Lower lobe of right lung (tissue), 2 donors: Measurements from ENCODE around the gene PRKG2. TPM values are rescaled to one million over a fixed set of nuclear protein-coding genes. Genes with fewer than 3 reads are reported as not detected.

Experiments
- ATAC-seq, 2 donors: fragments of 200-7000 bp; cut with Tn5 transposase; one replicate each; pipeline ENCODE4 v1.9.1; 2020 to 2022; ENCODE audit warnings: mild to moderate bottlenecking in 2 of 2, moderate library complexity in 2 of 2
- DNase-seq: peaks from one replicate; pipeline ENCODE4 v3.0.0-alpha.2; 2020
- H3K27ac ChIP-seq: fragments of 200-600 bp; one replicate; pipeline ENCODE4 v1.8.0; 2022
- H3K27me3 ChIP-seq: fragments of 200-600 bp; one replicate; pipeline ENCODE4 v1.8.0; 2022; ENCODE audit warnings: low read depth
- H3K36me3 ChIP-seq: fragments of 200-600 bp; one replicate; pipeline ENCODE4 v1.8.0; 2022; ENCODE audit warnings: mild to moderate bottlenecking
- H3K4me1 ChIP-seq: fragments of 200-600 bp; one replicate; pipeline ENCODE4 v1.8.0; 2022
- H3K4me3 ChIP-seq: fragments of 200-600 bp; one replicate; pipeline ENCODE4 v1.8.0; 2022; ENCODE audit warnings: mild to moderate bottlenecking
- H3K9me3 ChIP-seq: fragments of 200-600 bp; one replicate; pipeline ENCODE4 v1.8.0; 2022
- intact Hi-C: fragments of 100-400 bp; cut with DNase I; formaldehyde crosslinking; loops from one replicate; pipeline ENCODE4 v1.11.0; 2022
- total RNA-seq: library from RNA; stranded (reverse); fragmentation: NEBNext Ultra II Directional; extraction: Animal tissue kit (Norgen Biotek cat#: 25700); gene quantifications from one replicate; pipeline ENCODE4 v1.2.1, GENCODE V29; 2021
- TF ChIP-seq, protein P1 (sequence below): fragments of 200-600 bp; IDR thresholded peaks from one replicate; pipeline ENCODE4 v1.8.0; 2022; ENCODE audit warnings: antibody characterized with exemption, mild to moderate bottlenecking
- donor health status: DM: no; HTN: yes; CAD: no; lungs with severe emphysema.

The PRKG2 gene
- total RNA-seq, 1 donor from 2014 or later: 6.4 TPM

DNA sequence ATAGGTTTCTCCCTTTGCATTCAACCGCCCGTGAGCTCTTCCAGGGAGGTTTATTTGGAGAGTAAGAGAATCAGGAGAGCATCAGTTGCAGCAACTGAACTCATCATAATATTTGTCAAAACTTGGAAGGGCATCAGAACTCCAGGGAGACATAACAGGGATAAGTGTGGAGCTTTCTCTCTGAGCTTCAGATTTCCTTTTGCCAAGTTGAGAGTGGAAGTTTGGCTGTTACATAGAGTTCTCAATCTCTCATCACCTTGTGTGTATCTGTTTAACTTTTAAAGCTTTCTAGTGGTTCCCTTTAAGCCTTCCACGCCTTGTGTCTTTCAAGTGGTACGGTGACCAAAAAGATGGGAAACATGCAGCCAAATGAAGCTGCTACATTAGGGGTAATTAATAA, 165.7 kb downstream of the PRKG2 start:
- intact Hi-C loops: no loop called here
- TF ChIP-seq, protein P1, sequence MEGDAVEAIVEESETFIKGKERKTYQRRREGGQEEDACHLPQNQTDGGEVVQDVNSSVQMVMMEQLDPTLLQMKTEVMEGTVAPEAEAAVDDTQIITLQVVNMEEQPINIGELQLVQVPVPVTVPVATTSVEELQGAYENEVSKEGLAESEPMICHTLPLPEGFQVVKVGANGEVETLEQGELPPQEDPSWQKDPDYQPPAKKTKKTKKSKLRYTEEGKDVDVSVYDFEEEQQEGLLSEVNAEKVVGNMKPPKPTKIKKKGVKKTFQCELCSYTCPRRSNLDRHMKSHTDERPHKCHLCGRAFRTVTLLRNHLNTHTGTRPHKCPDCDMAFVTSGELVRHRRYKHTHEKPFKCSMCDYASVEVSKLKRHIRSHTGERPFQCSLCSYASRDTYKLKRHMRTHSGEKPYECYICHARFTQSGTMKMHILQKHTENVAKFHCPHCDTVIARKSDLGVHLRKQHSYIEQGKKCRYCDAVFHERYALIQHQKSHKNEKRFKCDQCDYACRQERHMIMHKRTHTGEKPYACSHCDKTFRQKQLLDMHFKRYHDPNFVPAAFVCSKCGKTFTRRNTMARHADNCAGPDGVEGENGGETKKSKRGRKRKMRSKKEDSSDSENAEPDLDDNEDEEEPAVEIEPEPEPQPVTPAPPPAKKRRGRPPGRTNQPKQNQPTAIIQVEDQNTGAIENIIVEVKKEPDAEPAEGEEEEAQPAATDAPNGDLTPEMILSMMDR: no peak
- Histone ChIP-seq H3K9me3 (no peaks in the 10 kb centered on the region), H3K4me3 (no peak overlapping the region), H3K27ac (no peak overlapping the region), H3K27me3 (no peaks in the 10 kb centered on the region), H3K4me1 (no peaks in the 10 kb centered on the region), H3K36me3 (no peaks in the 10 kb centered on the region)
- no peak for ATAC-seq
- no peak for DNase-seq

- Histone ChIP-seq H3K27ac (no peak overlapping the region), H3K4me1 (no peaks in the 10 kb centered on the region), H3K27me3 (no peaks in the 10 kb centered on the region), H3K36me3 (no peaks in the 10 kb centered on the region), H3K9me3 (no peaks in the 10 kb centered on the region), H3K4me3 (no peak overlapping the region)
- no peak for ATAC-seq
- no peak for DNase-seq
- TF ChIP-seq, protein P1: no peak
- intact Hi-C loops: no loop called here
Observed at GRCh38 chr4:81042578-81043365, 172.2 kb downstream of the PRKG2 start.

GRCh38 chr4:81040012-81040659, 174.9 kb downstream of the PRKG2 start:
- DNase-seq: no peak
- Histone ChIP-seq H3K27ac (no peak overlapping the region), H3K27me3 (no peaks in the 10 kb centered on the region), H3K9me3 (no peaks in the 10 kb centered on the region), H3K4me3 (no peak overlapping the region), H3K4me1 (no peaks in the 10 kb centered on the region), H3K36me3 (no peaks in the 10 kb centered on the region)
- intact Hi-C loops: no loop called here
- TF ChIP-seq, protein P1: peak; percentile 56
- ATAC-seq: peak; percentile 65 to 76

DNA sequence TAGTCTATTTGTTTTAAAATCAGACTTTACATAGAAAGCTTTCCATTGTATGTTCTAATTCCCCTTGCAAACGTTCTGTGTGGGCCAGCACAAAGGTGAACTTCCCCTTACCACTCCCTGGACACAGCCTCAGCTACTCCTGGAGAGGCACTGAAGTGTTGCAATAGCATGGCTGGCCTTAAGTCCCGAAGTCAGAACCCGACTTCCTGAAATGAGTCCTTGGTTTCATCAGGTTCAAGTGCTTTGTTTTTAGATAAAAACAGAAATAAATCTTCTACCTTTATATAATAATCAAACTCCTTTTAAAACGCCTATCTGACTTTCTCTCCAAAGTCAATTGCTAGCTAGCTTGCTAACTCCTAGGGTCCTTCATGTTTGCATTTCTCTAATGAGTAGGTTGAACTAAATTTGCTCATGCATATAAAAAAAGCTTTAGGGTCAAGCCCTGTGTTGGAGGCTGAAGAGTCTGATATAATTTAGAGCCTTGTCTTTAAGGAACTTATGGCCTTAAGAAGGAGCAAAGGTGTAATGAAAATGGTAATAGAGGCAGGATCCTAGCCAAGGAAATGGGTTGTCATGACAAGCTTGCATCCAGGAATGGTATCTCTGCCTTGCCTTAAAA, 175.6 kb downstream of the PRKG2 start:
- ATAC-seq (peak; percentile 87 to 94), DNase-seq (peak; percentile 52)
- H3K27ac ChIP-seq: no peak overlapping the region
- TF ChIP-seq, protein P1: no peak
- intact Hi-C loops: no loop called here
- no peaks in the 10 kb centered on the region for H3K9me3 ChIP-seq
- H3K4me1 ChIP-seq: no peaks in the 10 kb centered on the region
- H3K36me3 ChIP-seq: no peaks in the 10 kb centered on the region
- no peaks in the 10 kb centered on the region for H3K27me3 ChIP-seq
- H3K4me3 ChIP-seq: no peak overlapping the region

DNA sequence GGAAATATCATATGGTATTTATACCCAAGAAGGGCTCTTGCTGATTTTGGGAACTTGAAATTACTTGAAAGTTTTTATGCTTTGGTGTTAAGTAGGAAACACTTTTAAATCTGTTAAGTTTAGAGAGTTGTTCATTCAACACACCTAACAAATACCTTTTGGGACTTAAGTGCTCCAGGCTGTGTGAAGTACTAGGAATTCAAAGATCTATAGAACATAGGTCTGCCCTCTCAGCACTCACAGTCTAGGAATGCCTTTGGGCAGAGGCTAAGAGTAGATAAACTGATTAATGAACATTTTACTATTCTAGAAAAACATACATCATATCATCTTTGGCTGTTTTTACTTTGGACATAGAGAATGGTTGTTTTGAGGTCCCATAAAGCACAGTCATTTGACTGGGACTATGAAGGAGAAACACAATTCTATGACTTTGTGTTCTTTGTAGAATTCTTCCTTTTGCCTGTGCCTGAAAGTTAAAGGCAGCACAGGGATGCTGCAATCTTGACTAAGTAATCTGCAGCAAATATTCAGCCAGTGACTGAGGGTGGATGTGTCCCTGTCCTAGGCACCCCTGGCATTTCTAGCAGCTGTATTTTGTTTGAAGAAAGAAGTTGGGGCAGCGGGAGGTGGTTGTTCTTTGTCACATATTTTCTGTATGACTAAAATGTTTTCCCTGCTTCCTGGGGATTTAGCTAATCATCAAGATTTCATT, 176.2 kb downstream of the PRKG2 start:
- no peak overlapping the region for H3K4me3 ChIP-seq

More for the DNA sequence above, 176.2 kb downstream of the PRKG2 start:
- Histone ChIP-seq H3K27me3 (no peaks in the 10 kb centered on the region), H3K4me1 (no peaks in the 10 kb centered on the region), H3K36me3 (no peaks in the 10 kb centered on the region), H3K27ac (no peak overlapping the region), H3K9me3 (no peaks in the 10 kb centered on the region)
- ATAC-seq (peak; percentile 29 to 58), DNase-seq (no peak)
- TF ChIP-seq, protein P1: no peak
- intact Hi-C loops: no loop called here
